ENCODE data around the gene SLC2A13.

- TF ChIP-seq CTCF (conservative IDR thresholded peaks at IDR 0.05 in 1 of 2, IDR thresholded peaks at IDR 0.05 in 1 of 2; ENCODE audit: extremely low read depth in 1 of 2, insufficient read depth in 1 of 2, low read depth in 1 of 2, low read length in 2 of 2), result no peak
- TF ChIP-seq EZH2 (IDR thresholded peaks at IDR 0.05; ENCODE audit: borderline replicate concordance, low read length), result no peak
Observed at GRCh38 chr12:39887856-39888255, 218.0 kb downstream of the SLC2A13 start.

Data from mammary epithelial cell (primary cell).